Heart left ventricle (tissue), 16 donors: Measurements from ENCODE around the gene GAP43. TPM values are rescaled to one million over a fixed set of nuclear protein-coding genes. Genes with fewer than 3 reads are reported as not detected.
"Not testable (repeated sequence)": the region's sequence is repeated elsewhere in the genome, so short reads cannot be mapped to it uniquely, and the experiment has no call there.

Experiments
- ATAC-seq, 4 donors: fragments of 200-7000 bp; cut with Tn5 transposase; one replicate each; pipeline ENCODE4 v1.9.1; 2020 to 2022; ENCODE audit warnings: moderate library complexity in 4 of 4, mild to moderate bottlenecking in 3 of 4, moderate number of reproducible peaks in 1 of 4
- DNase-seq, 5 donors: peaks; one replicate each; pipeline ENCODE4 v3.0.0-alpha.2; 2020
- H3K27ac ChIP-seq, 12 donors: fragments of 200-600 bp; sonication (generic) in 4 of 12; one replicate each; pipeline versions ENCODE4 v1.5.0 to v1.8.0; 2016 to 2022; ENCODE audit warnings: mild to moderate bottlenecking in 2 of 12
- H3K27me3 ChIP-seq, 9 donors: fragments of 200-600 bp; sonication (generic) in 2 of 9; one replicate each; pipeline versions ENCODE4 v1.5.1 to v1.8.0; 2016 to 2022; ENCODE audit warnings: mild to moderate bottlenecking in 3 of 9
- H3K36me3 ChIP-seq, 9 donors: fragments of 200-600 bp; sonication (generic) in 2 of 9; one replicate each; pipeline versions ENCODE4 v1.5.0 to v1.8.0; 2018 to 2022; ENCODE audit warnings: mild to moderate bottlenecking in 2 of 9
- H3K4me1 ChIP-seq, 12 donors: fragments of 200-600 bp; sonication (generic) in 4 of 12; one replicate each; pipeline versions ENCODE4 v1.5.0 to v1.8.0; 2016 to 2022; ENCODE audit warnings: mild to moderate bottlenecking in 3 of 12
- H3K4me3 ChIP-seq, 12 donors: fragments of 200-600 bp; sonication (generic) in 4 of 12; one replicate each; pipeline versions ENCODE4 v1.5.0 to v1.8.0; 2017 to 2022; ENCODE audit warnings: mild to moderate bottlenecking in 9 of 12, moderate library complexity in 4 of 12
- H3K9me3 ChIP-seq, 12 donors: fragments of 200-600 bp; sonication (generic) in 4 of 12; one replicate each; pipeline versions ENCODE4 v1.5.0 to v1.8.0; 2016 to 2022; ENCODE audit warnings: mild to moderate bottlenecking in 1 of 12
- CTCF ChIP-seq, 12 donors: fragments of 200-600 bp; sonication (generic) in 4 of 12; IDR thresholded peaks; one replicate each; pipeline versions ENCODE4 v1.5.0 to v1.8.0; 2018 to 2022; ENCODE audit warnings: antibody characterized with exemption in 12 of 12, mild to moderate bottlenecking in 5 of 12
- POLR2A ChIP-seq, 2 donors: fragments of 450-650 bp; IDR thresholded peaks; one replicate each; pipeline ENCODE4 v1.6.1; 2017; ENCODE audit warnings: antibody characterized with exemption in 2 of 2, mild to moderate bottlenecking in 2 of 2, moderate library complexity in 2 of 2
- WGBS, 4 donors: extraction: QIAGEN DNeasy Blood & Tissue Kit in 2 of 4; methylation state at CpG; one replicate each; pipeline versions ENCODE4 v1.1.5 to v1.1.7; 2013 to 2018; 5-methylcytosine and 5-hydroxymethylcytosine counted together
- intact Hi-C, 10 donors: fragments of 100-400 bp; cut with DNase I; formaldehyde crosslinking; loops; one replicate each; pipeline versions ENCODE4 v1.11.1 to v1.14.2; 2022
- polyA plus RNA-seq, 2 donors: library from polyadenylated mRNA; stranded (reverse); fragments of 200-250 nt; gene quantifications; one replicate each; pipeline ENCODE4 v1.2.3, GENCODE V29; 2013
- total RNA-seq, 9 donors: library from RNA; depleted of rRNA in 2 of 9; stranded (reverse); fragments of >200 nt in 2 of 9; fragmentation: NEBNext Ultra II Directional in 3 of 9; extraction: Animal tissue kit (Norgen Biotek cat#: 25700) in 3 of 9; gene quantifications; one replicate each; pipeline versions ENCODE4 v1.1.0 to v1.2.4, GENCODE V29; 2016 to 2023
- donor health status: ischemic (EF 13 %, LVEDD 7.1; RV severe dilation, severe dysfunction).
- donor health status: healthy with polysubstance abuse.
- donor health status: DM: no; HTN: yes; CAD: no.
- donor health status: DM: no; HTN: no; CAD: no.
- donor health status: ischemic (EF 25% LVEDD 6.9; RV normal size, moderate dysfunction).
- donor health status: ischemic (EF 25% LVEDD 5.7; RV mildly dilated, moderate dysfunction).
- donor health status: healthy.
- donor health status: DM: yes; HTN: yes; CAD: no.
- donor health status: ischemic (EF 35%, LVEDD 5.7; RV mildly dilated, moderate dysfunction).
- donor health status: nonischemic (EF 11% LVEDD 7.7; RV severe dilation, severe dysfunction).
- donor health status: DM: yes; HTN: yes; CAD: no.
- donor health status: PGD.
- donor health status: ischemic (EF 29% LVEDD 5.4; RV normal size, mild dysfunction).
- donor health status: nonischemic (EF 23%, LVEDD 6.1; RV moderate dilation, normal function).

Gene GAP43
- total and polyA plus RNA-seq, 11 donors, result 0.11 to 4.7 (median 1.2) TPM; not detected in 1

DNA sequence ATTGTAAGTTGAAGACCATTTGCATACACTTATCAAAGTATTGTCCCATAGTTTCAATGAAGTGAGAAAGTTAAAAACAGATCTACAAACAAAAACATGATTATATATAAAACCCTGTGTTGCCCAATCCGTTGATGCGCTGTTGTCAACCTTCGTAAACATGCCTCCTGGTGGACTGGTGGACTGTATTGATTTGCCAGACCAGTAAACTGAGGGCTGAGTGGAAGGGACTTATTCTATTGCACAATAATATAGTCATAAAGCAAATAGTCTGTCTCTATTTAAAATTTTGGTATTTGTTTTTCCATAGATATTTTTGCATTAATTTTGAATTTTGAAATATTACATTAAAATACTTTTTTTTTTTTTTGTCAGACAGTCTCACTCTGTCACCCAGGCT lies 102.5 kb downstream of the GAP43 start:
- WGBS, 4 donors, result 95 to 98% (median 97%) methylated on average over 3 of the region's 3 CpGs
- H3K36me3 ChIP-seq, result no peaks in the 10 kb centered on the region
- no peak for DNase-seq
- TF ChIP-seq POLR2A (IDR thresholded peaks at IDR 0.05) (no peak), CTCF (IDR thresholded peaks at IDR 0.05) (no peak)
- H3K4me1 ChIP-seq, result no peaks in the 10 kb centered on the region
- intact Hi-C loops, result no loop called here
- peaks cover 0 to 4% (median 0%) of the 10 kb centered on the region in 12 donors for H3K9me3 ChIP-seq
- H3K4me3 ChIP-seq, result no peak overlapping the region
- H3K27me3 ChIP-seq, result no peaks in the 10 kb centered on the region
- ATAC-seq, result no peak
- no peak overlapping the region for H3K27ac ChIP-seq

DNA sequence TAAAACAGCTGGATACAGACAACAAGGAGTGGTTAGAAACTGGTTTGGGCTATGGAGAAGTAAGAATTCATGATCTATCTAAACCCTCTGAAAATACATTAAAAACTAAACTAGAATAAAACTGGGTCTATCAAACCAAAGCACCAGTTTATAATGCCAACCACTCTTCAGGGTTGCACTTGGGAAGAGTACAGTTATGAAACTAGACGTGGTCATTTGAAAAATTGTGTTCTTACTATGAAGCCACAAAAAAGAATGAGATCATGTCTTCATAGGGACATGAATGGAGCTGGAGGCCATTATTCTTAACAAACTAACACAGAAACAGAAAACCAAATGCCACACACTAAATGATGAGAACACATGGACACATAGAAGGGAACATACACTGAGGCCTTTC lies 103.8 kb downstream of the GAP43 start:
- WGBS, 4 donors, result 81 to 92% (median 87%) methylated on average over 1 of the region's 1 CpG
- Histone ChIP-seq H3K4me1 (no peaks in the 10 kb centered on the region), H3K27ac (no peak overlapping the region), H3K27me3 (no peaks in the 10 kb centered on the region), H3K4me3 (no peak overlapping the region), H3K36me3 (no peaks in the 10 kb centered on the region), H3K9me3 (peaks cover 0 to 9% (median 0%) of the 10 kb centered on the region in 12 donors)
- no peak for ATAC-seq
- no peak for DNase-seq
- TF ChIP-seq POLR2A (IDR thresholded peaks at IDR 0.05) (no peak), CTCF (IDR thresholded peaks at IDR 0.05) (no peak)
- intact Hi-C loops, result no loop called here

DNA sequence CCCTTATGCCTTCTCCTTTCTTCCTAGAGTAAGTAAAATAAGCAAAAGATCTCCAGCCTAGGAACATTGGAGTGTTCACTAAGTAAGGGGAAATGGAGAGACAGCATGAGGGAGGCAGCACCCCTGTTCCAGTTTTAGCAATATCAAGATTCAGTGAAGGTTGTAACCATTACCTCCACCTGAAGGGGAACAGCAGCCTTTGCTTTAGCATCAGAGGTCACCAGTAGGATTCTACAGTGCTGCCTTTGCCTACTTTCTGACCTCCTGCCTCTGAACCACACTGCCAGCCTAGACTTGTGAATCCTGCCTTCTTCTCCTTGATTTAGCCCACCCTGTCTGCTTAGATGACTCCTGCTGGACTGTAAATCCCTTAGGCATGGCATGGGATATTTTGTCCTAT lies 104.7 kb downstream of the GAP43 start:
- H3K4me3 ChIP-seq, result no peak overlapping the region
- no peaks in the 10 kb centered on the region for H3K27me3 ChIP-seq
- H3K36me3 ChIP-seq, result no peaks in the 10 kb centered on the region
- TF ChIP-seq POLR2A (IDR thresholded peaks at IDR 0.05), result no peak
- TF ChIP-seq CTCF (IDR thresholded peaks at IDR 0.05), result no peak
- DNase-seq (no peak), ATAC-seq (no peak)
- no peak overlapping the region for H3K27ac ChIP-seq
- peaks cover 0 to 13% (median 0%) of the 10 kb centered on the region in 12 donors for H3K9me3 ChIP-seq
- intact Hi-C loops, result no loop called here
- H3K4me1 ChIP-seq, result no peaks in the 10 kb centered on the region

- H3K27ac ChIP-seq, H3K27me3 ChIP-seq, ATAC-seq, H3K36me3 ChIP-seq, H3K4me3 ChIP-seq, H3K4me1 ChIP-seq, DNase-seq, intact Hi-C loops: not testable (repeated sequence)
- H3K9me3 ChIP-seq, result peaks cover 0 to 19% (median 3%) of the 10 kb centered on the region in 12 donors
- 83 to 91% (median 90%) methylated on average over 3 of the region's 3 CpGs for WGBS, 4 donors
Observed at GRCh38 chr3:115736341-115736740, 113.0 kb downstream of the GAP43 start.

GRCh38 chr3:115741650-115742049 lies 118.3 kb downstream of the GAP43 start:
- DNase-seq, result no peak
- Histone ChIP-seq H3K4me3 (no peak overlapping the region), H3K9me3 (peaks cover 0 to 13% (median 3%) of the 10 kb centered on the region in 12 donors), H3K27me3 (no peaks in the 10 kb centered on the region), H3K4me1 (no peaks in the 10 kb centered on the region), H3K36me3 (no peaks in the 10 kb centered on the region), H3K27ac (no peak overlapping the region)
- no peak for ATAC-seq
- WGBS, 4 donors, result 94 to 100% (median 96%) methylated on average over 5 of the region's 5 CpGs
- intact Hi-C loops, result no loop called here
- TF ChIP-seq CTCF (IDR thresholded peaks at IDR 0.05) (no peak), POLR2A (IDR thresholded peaks at IDR 0.05) (no peak)

- DNase-seq, H3K36me3 ChIP-seq, H3K4me1 ChIP-seq, H3K27ac ChIP-seq, ATAC-seq, intact Hi-C loops, H3K27me3 ChIP-seq, H3K4me3 ChIP-seq: not testable (repeated sequence)
- WGBS, 4 donors, result 73 to 89% (median 82%) methylated on average over 4 of the region's 4 CpGs
- H3K9me3 ChIP-seq, result peaks cover 0 to 11% (median 1%) of the 10 kb centered on the region in 12 donors
Observed at GRCh38 chr3:115744516-115744915, 121.2 kb downstream of the GAP43 start.

GRCh38 chr3:115752978-115753377 lies 129.7 kb downstream of the GAP43 start:
- DNase-seq, H3K9me3 ChIP-seq, H3K36me3 ChIP-seq, H3K27me3 ChIP-seq, ATAC-seq, H3K4me3 ChIP-seq, H3K27ac ChIP-seq, H3K4me1 ChIP-seq, intact Hi-C loops: not testable (repeated sequence)
- 91 to 100% (median 93%) methylated on average over 1 of the region's 1 CpG for WGBS, 4 donors
